Measurements from ENCODE around the gene CHCT1. TPM values are rescaled to one million over a fixed set of nuclear protein-coding genes. Genes with fewer than 3 reads are reported as not detected.
"Not testable (repeated sequence)": the region's sequence is repeated elsewhere in the genome, so short reads cannot be mapped to it uniquely, and the experiment has no call there.

Gene CHCT1
- total RNA-seq: not detected

DNA sequence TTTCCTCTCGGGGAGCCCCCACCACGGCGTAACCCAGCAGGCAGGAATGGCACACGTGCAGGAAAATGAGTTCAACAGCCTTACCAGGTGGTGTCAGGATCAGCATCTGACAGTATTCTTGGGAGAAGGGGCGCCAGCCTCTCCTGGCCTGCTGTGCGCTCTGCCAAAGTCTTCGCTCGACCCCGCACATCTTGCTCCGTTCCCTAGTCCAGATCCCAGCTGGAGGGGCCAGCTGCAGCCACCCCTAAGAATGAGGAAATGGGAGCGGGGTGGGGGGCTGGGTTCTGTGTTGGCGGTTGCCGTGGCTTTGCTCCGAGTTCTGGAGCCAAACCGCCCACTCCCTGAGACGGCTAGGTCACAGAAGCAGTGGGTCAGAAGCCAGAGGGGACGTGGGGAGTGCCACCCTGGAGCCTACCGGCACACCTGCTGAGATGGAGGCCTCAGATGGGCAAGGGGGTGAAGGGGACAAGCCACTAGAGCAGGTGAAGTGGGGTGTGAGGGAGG, at the start of gene CHCT1:
CHCT1 (plus strand) TSS at position 328 of the 504 bp plus-strand sequence; CDS start at position 432, 104 bp downstream.
- ATAC-seq (no peak), DNase-seq (no peak)
- TF ChIP-seq, protein P1, sequence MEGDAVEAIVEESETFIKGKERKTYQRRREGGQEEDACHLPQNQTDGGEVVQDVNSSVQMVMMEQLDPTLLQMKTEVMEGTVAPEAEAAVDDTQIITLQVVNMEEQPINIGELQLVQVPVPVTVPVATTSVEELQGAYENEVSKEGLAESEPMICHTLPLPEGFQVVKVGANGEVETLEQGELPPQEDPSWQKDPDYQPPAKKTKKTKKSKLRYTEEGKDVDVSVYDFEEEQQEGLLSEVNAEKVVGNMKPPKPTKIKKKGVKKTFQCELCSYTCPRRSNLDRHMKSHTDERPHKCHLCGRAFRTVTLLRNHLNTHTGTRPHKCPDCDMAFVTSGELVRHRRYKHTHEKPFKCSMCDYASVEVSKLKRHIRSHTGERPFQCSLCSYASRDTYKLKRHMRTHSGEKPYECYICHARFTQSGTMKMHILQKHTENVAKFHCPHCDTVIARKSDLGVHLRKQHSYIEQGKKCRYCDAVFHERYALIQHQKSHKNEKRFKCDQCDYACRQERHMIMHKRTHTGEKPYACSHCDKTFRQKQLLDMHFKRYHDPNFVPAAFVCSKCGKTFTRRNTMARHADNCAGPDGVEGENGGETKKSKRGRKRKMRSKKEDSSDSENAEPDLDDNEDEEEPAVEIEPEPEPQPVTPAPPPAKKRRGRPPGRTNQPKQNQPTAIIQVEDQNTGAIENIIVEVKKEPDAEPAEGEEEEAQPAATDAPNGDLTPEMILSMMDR (IDR thresholded peaks at IDR 0.05): no peak
- peaks cover 4% of the 10 kb centered on the region for H3K4me1 Mint-ChIP-seq (ENCODE audit: low read depth)
- no peaks in the 10 kb centered on the region for H3K27me3 Mint-ChIP-seq
- CTCF ChIA-PET: interaction anchor here (1.7 kb wide), 1 partner anchor 54 kb away, joined by 8 read pairs; no protein-coding TSS in a partner anchor
- no peaks in the 10 kb centered on the region for H3K9me3 Mint-ChIP-seq
- intact Hi-C loops (cut with micrococcal nuclease): no loop called here
- no peaks in the 10 kb centered on the region for H3K36me3 Mint-ChIP-seq (ENCODE audit: low read depth)
- H3K4me3 Mint-ChIP-seq: peak within 1 kb of the TSS; percentile 69
- peak within 1 kb of the TSS; percentile 83 for H3K27ac Mint-ChIP-seq
- POLR2A ChIA-PET: no interaction called here

DNA sequence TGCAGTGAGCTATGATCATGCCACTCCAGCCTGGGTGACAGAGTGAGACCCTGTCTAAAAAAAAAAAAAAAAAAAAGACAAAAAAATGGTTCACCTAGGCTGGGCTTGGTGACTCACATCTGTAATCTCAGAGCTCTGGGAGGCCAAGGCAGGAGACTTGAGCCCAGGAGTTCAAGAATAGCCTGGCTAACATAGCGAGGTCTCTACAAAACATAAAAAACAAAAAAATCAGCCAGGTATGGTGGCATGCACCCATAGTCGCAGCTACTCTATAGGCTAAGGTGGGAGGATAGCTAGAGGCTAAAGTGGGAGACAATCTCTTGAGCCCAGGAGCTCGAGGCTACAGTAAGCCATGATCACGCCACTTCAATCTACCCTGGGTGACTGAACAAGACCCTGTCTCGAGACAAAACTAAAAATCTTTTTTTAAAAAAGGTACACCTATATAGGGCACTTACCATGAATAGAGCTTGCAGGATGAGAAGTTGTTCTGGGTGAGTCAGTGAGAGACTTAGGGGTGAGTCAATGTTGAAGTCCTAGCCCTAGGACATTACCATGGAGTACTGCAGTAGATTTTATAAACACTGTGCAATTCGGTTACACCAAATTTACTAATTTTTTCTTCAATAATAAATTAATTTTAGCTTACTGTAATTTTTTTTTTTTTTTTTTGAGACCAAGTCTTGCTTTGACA, 49.4 kb upstream of the CHCT1 start:
- Mint-ChIP-seq H3K27me3 (no peaks in the 10 kb centered on the region), H3K27ac (no peak overlapping the region), H3K4me1 (ENCODE audit: low read depth) (peaks cover 12% of the 10 kb centered on the region), H3K36me3 (ENCODE audit: low read depth) (peaks cover 3% of the 10 kb centered on the region), H3K9me3 (no peaks in the 10 kb centered on the region), H3K4me3 (no peak overlapping the region)
- CTCF ChIA-PET: interaction anchor here (1.2 to 1.9 kb wide), 2 partner anchors 11 to 230 kb away, joined by 3 to 4 read pairs; no protein-coding TSS in a partner anchor
- intact Hi-C loops (cut with micrococcal nuclease): no loop called here
- DNase-seq (no peak), ATAC-seq (peak; percentile 80)
- POLR2A ChIA-PET: no interaction called here
- TF ChIP-seq, protein P1 (IDR thresholded peaks at IDR 0.05): no peak

DNA sequence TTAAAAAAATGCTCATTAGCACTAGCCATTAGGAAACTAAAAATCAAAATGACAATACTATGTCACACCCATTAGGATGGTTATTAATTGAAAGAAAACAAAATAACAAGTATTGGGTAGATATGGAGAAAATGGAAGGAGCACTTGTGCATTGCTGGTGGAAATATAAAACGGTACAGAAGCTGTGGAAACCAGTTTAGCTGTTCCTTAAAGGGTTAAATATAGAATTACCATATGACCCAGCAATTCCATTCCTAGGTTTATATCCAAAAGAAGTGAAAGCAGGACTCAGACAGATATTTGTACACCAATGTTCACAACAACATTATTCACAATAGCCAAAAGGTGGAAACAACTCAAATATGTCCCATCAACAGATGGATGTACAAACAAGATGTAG, 44.1 kb upstream of the CHCT1 start:
- DNase-seq; intact Hi-C loops (cut with micrococcal nuclease); H3K27ac Mint-ChIP-seq; H3K4me3 Mint-ChIP-seq; ATAC-seq; H3K9me3 Mint-ChIP-seq; H3K36me3 Mint-ChIP-seq (ENCODE audit: low read depth); H3K4me1 Mint-ChIP-seq (ENCODE audit: low read depth); H3K27me3 Mint-ChIP-seq; CTCF ChIA-PET; POLR2A ChIA-PET: not testable (repeated sequence)

DNA sequence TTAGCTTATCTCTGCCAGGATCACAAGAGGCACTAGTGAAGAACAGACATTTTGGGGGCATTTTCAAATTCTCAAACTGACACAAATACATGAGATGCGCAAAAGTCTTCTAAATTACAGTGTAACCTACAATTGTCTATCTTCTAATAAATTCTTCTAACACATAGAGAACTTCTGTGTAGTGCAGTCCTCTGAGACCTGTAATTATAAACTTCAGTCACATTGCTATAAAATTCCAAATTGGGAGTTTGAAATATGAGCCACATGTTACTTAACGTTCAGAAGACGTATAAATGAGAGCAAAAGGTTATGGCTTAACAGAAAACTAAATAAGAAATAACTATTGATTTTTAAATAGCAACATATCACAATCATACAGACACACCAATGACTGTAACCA, 42.8 kb upstream of the CHCT1 start:
- ATAC-seq; H3K9me3 Mint-ChIP-seq; H3K27ac Mint-ChIP-seq; H3K36me3 Mint-ChIP-seq (ENCODE audit: low read depth); intact Hi-C loops (cut with micrococcal nuclease); CTCF ChIA-PET; H3K27me3 Mint-ChIP-seq; H3K4me3 Mint-ChIP-seq; DNase-seq; H3K4me1 Mint-ChIP-seq (ENCODE audit: low read depth): not testable (repeated sequence)
- POLR2A ChIA-PET: interaction anchor here (0.6 kb wide), 1 partner anchor 203 kb away, joined by 4 read pairs; no protein-coding TSS in a partner anchor

DNA sequence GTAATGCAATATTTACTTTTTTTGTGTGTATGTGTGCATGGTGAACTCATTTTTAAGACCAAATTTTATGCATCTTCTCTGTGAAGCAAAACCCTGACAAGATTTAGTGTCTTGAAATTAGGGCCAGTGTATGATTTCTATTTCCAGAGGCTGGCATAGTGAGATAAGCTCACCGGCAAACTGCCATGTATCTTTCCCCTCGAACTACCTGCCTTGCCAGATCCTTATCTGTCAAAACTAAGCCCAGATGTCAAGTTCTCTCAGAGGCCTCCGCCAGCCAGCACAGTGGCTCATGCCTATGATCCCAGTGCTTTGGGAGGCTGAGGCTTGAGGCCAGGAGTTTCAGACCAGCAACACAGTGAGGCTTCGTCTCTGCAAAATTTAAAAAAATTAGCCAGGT, 40.3 kb upstream of the CHCT1 start:
- Mint-ChIP-seq H3K9me3 (no peaks in the 10 kb centered on the region), H3K4me3 (no peak overlapping the region), H3K27me3 (no peaks in the 10 kb centered on the region), H3K4me1 (ENCODE audit: low read depth) (peaks cover 25% of the 10 kb centered on the region), H3K27ac (no peak overlapping the region), H3K36me3 (ENCODE audit: low read depth) (no peaks in the 10 kb centered on the region)
- CTCF ChIA-PET: interaction anchor here (1.8 kb wide), 1 partner anchor 9 kb away, joined by 6 read pairs; the partner anchor contains the start of gene USP32
- TF ChIP-seq, protein P1 (IDR thresholded peaks at IDR 0.05): no peak
- intact Hi-C loops (cut with micrococcal nuclease): no loop called here
- POLR2A ChIA-PET: interaction anchor here (0.9 to 1.6 kb wide), 2 partner anchors 10 to 12 kb away, joined by 4 read pairs; partner anchors contain the start of gene USP32
- no peak for ATAC-seq
- DNase-seq: no peak

DNA sequence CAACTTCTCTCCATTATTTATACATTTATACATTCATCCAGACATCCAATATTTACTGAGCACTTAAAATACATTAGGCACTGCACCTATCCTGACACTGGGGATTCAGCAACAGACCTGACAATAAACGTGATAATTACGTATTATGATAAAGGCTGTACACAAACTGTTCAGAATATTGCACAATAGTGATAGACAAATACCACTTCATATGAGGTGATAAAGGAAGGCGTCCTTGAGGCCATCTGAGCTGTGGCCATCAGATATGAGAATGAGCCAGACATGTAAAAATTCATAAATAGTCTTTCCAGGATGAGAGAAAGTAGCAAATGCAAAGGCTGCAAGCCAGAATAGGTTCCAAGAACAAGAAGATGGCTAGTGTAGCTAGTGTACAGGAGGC, 38.9 kb upstream of the CHCT1 start:
- ChIA-PET POLR2A (no interaction called here), CTCF (interaction anchor here (0.8 to 1.8 kb wide), 2 partner anchors 8 to 23 kb away, joined by 3 to 6 read pairs; partner anchors contain the start of gene USP32)
- H3K27ac Mint-ChIP-seq: no peak overlapping the region

DNA sequence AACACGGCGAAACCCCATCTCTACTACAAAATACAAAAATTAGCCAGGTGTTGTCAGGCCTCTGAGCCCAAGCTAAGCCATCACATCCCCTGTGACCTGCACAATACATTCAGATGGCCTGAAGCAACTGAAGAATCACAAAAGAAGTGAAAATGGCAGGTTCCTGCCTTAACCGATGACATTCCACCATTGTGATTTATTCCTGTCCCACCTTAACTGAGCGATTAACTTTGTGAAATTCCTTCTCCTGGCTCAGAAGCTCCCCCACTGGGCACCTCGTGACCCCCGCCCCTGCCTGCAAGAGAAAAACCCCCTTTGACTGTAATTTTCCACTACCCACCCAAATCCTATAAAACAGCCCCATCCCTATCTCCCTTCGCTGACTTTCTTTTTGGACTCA, 37.4 kb upstream of the CHCT1 start:
- H3K27me3 Mint-ChIP-seq; intact Hi-C loops (cut with micrococcal nuclease); CTCF ChIA-PET; H3K4me3 Mint-ChIP-seq; POLR2A ChIA-PET; ATAC-seq; DNase-seq; H3K27ac Mint-ChIP-seq; H3K9me3 Mint-ChIP-seq; H3K36me3 Mint-ChIP-seq (ENCODE audit: low read depth): not testable (repeated sequence)
- H3K4me1 Mint-ChIP-seq (ENCODE audit: low read depth): peaks cover 40% of the 10 kb centered on the region

More for the DNA sequence above, 38.9 kb upstream of the CHCT1 start:
- peaks cover 32% of the 10 kb centered on the region for H3K4me1 Mint-ChIP-seq (ENCODE audit: low read depth)
- H3K9me3 Mint-ChIP-seq: no peaks in the 10 kb centered on the region
- no peak overlapping the region for H3K4me3 Mint-ChIP-seq
- no peak for DNase-seq
- ATAC-seq: no peak
- TF ChIP-seq, protein P1 (IDR thresholded peaks at IDR 0.05): no peak
- intact Hi-C loops (cut with micrococcal nuclease): no loop called here
- no peaks in the 10 kb centered on the region for H3K27me3 Mint-ChIP-seq
- H3K36me3 Mint-ChIP-seq (ENCODE audit: low read depth): no peaks in the 10 kb centered on the region
